Activated CD4-positive, alpha-beta T cell treated with anti-CD3 and anti-CD28 coated beads, Interleukin-2, amount 10 ng/mL, durations not matched to agents 24 days and 14 days (primary cell): ENCODE measurements around the gene CT45A3. TPM values are rescaled to one million over a fixed set of nuclear protein-coding genes. Genes with fewer than 3 reads are reported as not detected.
"Not testable (repeated sequence)": the region's sequence is repeated elsewhere in the genome, so short reads cannot be mapped to it uniquely, and the experiment has no call there.

ENCODE experiments used
- DNase-seq: peaks from one replicate; pipeline ENCODE4 v3.0.0; 2022
- H3K27ac Mint-ChIP-seq: one replicate; pipeline ENCODE4 v1.8.0; 2022; ENCODE audit warnings: mild to moderate bottlenecking, mixed read lengths
- H3K27me3 Mint-ChIP-seq: one replicate; pipeline ENCODE4 v1.8.0; 2022; ENCODE audit warnings: mixed read lengths
- H3K36me3 Mint-ChIP-seq: one replicate; pipeline ENCODE4 v1.8.0; 2022; ENCODE audit warnings: low read depth, mild to moderate bottlenecking, mixed read lengths
- H3K4me1 Mint-ChIP-seq: one replicate; pipeline ENCODE4 v1.8.0; 2021; ENCODE audit warnings: mixed read lengths
- H3K4me3 Mint-ChIP-seq: one replicate; pipeline ENCODE4 v1.8.0; 2022; ENCODE audit warnings: mild to moderate bottlenecking, moderate library complexity, mixed read lengths
- H3K9me3 Mint-ChIP-seq: one replicate; pipeline ENCODE4 v1.8.0; 2021; ENCODE audit warnings: mixed read lengths
- intact Hi-C: fragments of 100-400 bp; cut with micrococcal nuclease; formaldehyde crosslinking; loops from one replicate; pipeline ENCODE4 v1.15.1; 2023
- total RNA-seq: library from RNA; stranded (reverse); gene quantifications from 2 replicates; pipeline ENCODE4 v1.2.3, GENCODE V29; 2022

Gene CT45A3, protein sequence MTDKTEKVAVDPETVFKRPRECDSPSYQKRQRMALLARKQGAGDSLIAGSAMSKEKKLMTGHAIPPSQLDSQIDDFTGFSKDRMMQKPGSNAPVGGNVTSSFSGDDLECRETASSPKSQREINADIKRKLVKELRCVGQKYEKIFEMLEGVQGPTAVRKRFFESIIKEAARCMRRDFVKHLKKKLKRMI
- total RNA-seq, result not detected in 2 replicates

DNA sequence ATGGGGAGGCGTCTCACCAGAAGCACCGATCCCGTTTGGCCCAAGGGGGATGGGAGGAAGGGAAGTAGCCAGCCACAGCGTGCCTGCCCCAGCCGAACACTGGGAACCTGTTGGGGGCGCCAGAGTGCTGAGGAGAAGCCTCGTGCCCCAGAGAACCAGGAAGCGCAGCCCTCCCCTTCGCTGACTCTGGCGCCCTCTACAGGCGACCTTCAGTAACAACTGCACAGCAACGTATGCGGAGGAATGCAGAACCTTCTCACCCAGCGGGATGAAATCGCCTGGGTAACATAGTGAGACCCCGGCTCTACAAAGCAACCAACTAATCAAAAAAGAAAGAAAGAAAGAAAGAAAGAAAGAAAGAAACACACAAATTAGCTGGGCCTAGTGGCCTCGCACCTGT, at the start of gene CT45A3:
Gene CT45A3, minus strand, starts transcription at position 101 of the 400 bp plus-strand sequence. CDS start 3,747 bp downstream, outside the sequence.
- H3K27me3 Mint-ChIP-seq, H3K9me3 Mint-ChIP-seq, H3K4me1 Mint-ChIP-seq, H3K4me3 Mint-ChIP-seq, H3K27ac Mint-ChIP-seq, DNase-seq, intact Hi-C loops, H3K36me3 Mint-ChIP-seq: not testable (repeated sequence)

DNA sequence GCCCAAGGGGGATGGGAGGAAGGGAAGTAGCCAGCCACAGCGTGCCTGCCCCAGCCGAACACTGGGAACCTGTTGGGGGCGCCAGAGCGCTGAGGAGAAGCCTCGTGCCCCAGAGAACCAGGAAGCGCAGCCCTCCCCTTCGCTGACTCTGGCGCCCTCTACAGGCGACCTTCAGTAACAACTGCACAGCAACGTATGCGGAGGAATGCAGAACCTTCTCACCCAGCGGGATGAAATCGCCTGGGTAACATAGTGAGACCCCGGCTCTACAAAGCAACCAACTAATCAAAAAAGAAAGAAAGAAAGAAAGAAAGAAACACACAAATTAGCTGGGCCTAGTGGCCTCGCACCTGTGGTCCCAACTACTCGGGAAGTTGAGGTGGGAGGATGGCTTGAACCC, 34.7 kb upstream of the CT45A3 start, which contains the start of gene CT45A6:
Gene CT45A6, minus strand, starts transcription at position 101 of the 400 bp plus-strand sequence. CDS start 3,794 bp downstream, outside the sequence.
- H3K9me3 Mint-ChIP-seq, H3K4me1 Mint-ChIP-seq, H3K27me3 Mint-ChIP-seq, H3K27ac Mint-ChIP-seq, H3K4me3 Mint-ChIP-seq, DNase-seq, H3K36me3 Mint-ChIP-seq, intact Hi-C loops: not testable (repeated sequence)

DNA sequence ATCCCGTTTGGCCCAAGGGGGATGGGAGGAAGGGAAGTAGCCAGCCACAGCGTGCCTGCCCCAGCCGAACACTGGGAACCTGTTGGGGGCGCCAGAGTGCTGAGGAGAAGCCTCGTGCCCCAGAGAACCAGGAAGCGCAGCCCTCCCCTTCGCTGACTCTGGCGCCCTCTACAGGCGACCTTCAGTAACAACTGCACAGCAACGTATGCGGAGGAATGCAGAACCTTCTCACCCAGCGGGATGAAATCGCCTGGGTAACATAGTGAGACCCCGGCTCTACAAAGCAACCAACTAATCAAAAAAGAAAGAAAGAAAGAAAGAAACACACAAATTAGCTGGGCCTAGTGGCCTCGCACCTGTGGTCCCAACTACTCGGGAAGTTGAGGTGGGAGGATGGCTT, 17.4 kb upstream of the CT45A3 start, which contains the start of gene CT45A5:
Gene CT45A5, minus strand, starts transcription at position 101 of the 400 bp plus-strand sequence. CDS start 3,774 bp downstream, outside the sequence.
- H3K27me3 Mint-ChIP-seq, H3K4me1 Mint-ChIP-seq, DNase-seq, intact Hi-C loops, H3K4me3 Mint-ChIP-seq, H3K27ac Mint-ChIP-seq, H3K9me3 Mint-ChIP-seq, H3K36me3 Mint-ChIP-seq: not testable (repeated sequence)

DNA sequence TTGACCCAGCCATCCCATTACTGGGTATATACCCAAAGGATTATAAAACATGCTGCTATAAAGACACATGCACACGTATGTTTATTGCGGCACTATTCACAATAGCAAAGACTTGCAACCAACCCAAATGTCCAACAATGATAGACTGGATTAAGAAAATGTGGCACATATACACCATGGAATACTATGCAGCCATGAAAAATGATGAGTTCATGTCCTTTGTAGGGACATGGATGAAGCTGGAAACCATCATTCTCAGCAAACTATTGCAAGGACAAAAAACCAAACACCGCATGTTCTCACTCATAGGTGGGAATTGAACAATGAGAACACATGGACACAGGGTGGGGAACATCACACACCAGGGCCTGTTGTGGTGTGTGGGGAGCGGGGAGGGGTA, 23.3 kb downstream of the CT45A3 start:
- DNase-seq, intact Hi-C loops, H3K36me3 Mint-ChIP-seq, H3K4me1 Mint-ChIP-seq, H3K27ac Mint-ChIP-seq, H3K27me3 Mint-ChIP-seq, H3K4me3 Mint-ChIP-seq, H3K9me3 Mint-ChIP-seq: not testable (repeated sequence)

DNA sequence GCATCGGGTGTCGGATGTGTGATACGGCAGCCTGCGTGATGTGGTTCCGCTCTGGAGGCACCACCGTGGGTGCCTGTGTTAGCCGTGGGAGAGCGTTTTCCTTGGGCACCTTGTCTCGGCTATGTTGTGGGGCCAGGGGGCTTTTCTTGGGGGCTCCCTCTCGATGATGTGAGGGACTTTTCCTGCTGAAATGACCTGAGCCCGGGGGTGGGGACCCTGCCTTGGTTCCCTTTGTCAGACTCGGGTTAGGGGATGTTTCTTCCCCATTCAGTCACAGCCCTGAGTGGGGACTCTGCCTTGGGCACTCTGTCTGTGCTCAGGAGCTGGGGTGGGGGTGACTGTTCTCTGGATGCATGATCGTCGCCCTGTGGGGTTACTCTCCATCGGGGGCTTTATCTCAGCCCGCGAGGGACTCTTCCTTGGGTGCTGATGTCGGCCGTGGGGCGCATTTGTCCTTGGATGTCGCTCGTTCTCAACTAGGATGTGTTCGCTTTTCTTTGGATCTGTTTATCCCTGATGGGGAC, 26.7 kb downstream of the CT45A3 start:
- intact Hi-C loops, result no loop called here
- no peaks in the 10 kb centered on the region for H3K4me1 Mint-ChIP-seq
- no peaks in the 10 kb centered on the region for H3K36me3 Mint-ChIP-seq
- H3K9me3 Mint-ChIP-seq, result no peaks in the 10 kb centered on the region
- no peak for DNase-seq
- no peak overlapping the region for H3K27ac Mint-ChIP-seq
- H3K4me3 Mint-ChIP-seq, result no peak overlapping the region
- peaks cover 2% of the 10 kb centered on the region for H3K27me3 Mint-ChIP-seq

DNA sequence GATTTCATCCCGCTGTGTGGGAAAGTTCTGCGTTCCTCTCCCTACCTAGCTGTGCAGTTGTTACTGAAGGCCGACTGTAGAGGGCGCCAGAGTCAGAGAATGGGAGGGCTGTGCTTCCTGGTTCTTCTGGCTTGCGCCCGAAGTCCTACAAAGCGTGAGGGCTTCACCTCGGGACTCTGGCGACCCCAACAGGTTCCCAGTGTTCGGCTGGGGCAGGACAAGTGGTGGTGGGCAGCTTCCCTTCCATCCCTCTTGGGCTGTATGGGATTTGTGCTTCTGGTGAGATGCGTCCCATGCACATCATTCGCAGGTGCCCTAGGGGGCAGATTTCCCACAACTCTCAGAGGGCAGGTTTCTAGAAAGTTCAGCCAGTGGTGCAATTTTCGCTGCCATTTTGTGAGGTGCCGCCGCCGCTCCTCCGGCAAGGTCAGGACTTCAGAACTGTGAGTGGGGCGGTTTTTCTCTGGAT, 27.3 kb downstream of the CT45A3 start:
- no peak overlapping the region for H3K27ac Mint-ChIP-seq
- H3K4me3 Mint-ChIP-seq, result peak overlapping the region; percentile 57
- peak; percentile 82 for DNase-seq
- H3K27me3 Mint-ChIP-seq, result peaks cover 2% of the 10 kb centered on the region
- H3K36me3 Mint-ChIP-seq, result no peaks in the 10 kb centered on the region
- intact Hi-C loops, result no loop called here
- H3K9me3 Mint-ChIP-seq, result no peaks in the 10 kb centered on the region
- no peaks in the 10 kb centered on the region for H3K4me1 Mint-ChIP-seq

DNA sequence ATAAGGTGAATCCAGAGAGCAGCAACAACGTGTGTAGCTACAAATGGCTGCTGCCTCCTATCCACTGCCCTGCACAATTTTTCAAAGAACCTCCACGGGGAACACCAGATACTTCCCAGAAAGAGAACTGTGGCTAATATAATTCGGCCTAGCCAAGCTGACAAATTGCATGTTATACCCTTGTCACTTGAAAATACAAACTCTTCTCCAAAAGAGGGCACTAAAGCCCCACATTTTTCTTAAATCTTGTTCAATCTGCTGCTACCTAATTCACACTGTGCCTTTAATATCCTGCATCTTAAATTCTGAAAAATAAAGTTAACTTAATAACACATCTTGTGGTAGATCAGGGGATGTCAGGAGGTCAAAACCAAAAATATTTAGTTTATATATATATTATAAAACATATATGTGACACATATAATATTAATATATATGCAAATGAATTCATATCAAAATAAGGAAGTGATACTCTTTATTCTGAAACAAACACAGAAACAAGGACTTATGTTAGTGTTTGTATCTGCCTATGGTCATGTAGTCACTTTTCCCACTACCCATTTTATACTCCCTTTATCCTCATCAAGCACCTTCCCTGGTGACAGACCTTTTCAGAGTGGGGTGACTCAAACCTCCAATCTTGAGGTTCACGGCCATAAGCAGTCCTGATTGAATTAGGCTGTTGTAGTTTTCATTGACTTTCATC, 30.5 kb downstream of the CT45A3 start:
- no peak overlapping the region for H3K27ac Mint-ChIP-seq
- intact Hi-C loops, result no loop called here
- H3K4me3 Mint-ChIP-seq, result no peak overlapping the region

DNA sequence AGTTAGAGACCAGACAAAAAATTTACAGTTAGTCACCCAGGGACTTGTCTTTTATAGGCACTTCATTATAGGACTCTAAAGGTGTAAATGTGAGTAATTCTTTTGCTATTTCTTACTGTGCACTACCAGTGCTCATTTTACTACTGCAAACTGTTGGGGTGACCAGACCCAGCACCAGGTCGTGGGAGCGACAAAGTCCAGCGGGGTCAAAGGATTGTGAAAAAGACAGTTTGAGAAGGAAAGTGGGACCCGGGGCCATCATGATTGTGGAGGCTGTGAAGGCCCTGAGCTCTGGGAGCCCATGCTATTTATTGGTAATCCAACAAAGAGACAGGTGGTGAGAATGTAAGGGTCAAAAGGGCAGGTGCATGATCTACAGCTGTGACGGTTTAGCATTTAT, 33.3 kb downstream of the CT45A3 start:
- H3K4me1 Mint-ChIP-seq, H3K27me3 Mint-ChIP-seq, DNase-seq, H3K36me3 Mint-ChIP-seq, H3K9me3 Mint-ChIP-seq, intact Hi-C loops, H3K4me3 Mint-ChIP-seq, H3K27ac Mint-ChIP-seq: not testable (repeated sequence)

More for the DNA sequence above, 30.5 kb downstream of the CT45A3 start:
- no peaks in the 10 kb centered on the region for H3K9me3 Mint-ChIP-seq
- H3K27me3 Mint-ChIP-seq, result peaks cover 2% of the 10 kb centered on the region
- DNase-seq, result no peak
- no peaks in the 10 kb centered on the region for H3K36me3 Mint-ChIP-seq
- H3K4me1 Mint-ChIP-seq, result no peaks in the 10 kb centered on the region

DNA sequence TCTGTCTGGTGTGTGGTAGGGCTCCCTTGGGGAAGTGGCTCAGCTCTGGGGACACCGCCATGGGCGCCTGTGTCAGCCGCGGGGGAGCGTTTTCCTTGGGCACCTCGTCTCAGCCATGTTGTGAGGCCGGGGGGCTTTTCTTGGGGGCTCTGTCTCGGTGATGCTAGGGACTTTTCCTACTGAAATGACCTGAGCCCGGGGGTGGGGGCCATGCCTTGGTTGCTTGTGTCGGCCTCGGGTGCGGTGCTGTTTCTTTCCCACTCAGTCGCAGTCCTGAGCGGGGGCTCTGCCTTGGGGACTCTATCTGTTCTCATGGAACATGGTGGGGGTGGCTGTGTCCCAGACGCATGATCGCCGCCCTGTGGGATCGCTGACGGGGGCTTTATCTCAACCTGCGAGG, 54.2 kb downstream of the CT45A3 start:
- Mint-ChIP-seq H3K4me1 (no peaks in the 10 kb centered on the region), H3K27me3 (no peaks in the 10 kb centered on the region), H3K4me3 (no peak overlapping the region), H3K36me3 (no peaks in the 10 kb centered on the region), H3K9me3 (no peaks in the 10 kb centered on the region), H3K27ac (no peak overlapping the region)
- DNase-seq, result peak; percentile 18
- intact Hi-C loops, result no loop called here

DNA sequence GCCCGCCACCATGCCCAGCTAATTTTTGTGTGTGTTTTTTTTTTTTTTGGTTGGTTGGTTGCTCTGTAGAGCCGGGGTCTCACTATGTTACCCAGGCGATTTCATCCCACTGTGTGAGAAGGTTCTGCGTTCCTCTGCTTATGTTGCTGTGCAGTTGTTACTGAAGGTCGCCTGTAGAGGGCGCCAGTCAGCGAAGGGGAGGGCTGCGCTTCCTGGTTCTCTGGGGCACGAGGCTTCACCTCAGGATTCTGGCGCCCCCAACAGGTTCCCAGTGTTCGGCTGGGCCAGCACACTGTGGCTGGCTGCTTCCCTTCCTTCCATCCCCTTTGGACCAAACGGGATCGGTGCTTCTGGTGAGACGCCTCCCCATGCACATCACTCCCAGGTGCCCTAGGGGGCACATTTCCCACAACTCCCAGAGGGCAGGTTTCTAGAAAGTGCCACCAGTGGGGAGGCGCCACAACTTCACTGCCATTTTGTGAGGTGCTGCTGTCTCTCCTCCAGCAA, 54.8 kb downstream of the CT45A3 start, which contains the start of gene CT45A1:
Gene CT45A1, plus strand, starts transcription at position 457 of the 507 bp plus-strand sequence. CDS start 5,302 bp downstream, outside the sequence.
- H3K4me1 Mint-ChIP-seq, H3K27me3 Mint-ChIP-seq, H3K4me3 Mint-ChIP-seq, H3K36me3 Mint-ChIP-seq, intact Hi-C loops, H3K9me3 Mint-ChIP-seq, H3K27ac Mint-ChIP-seq: not testable (repeated sequence)
- peak; percentile 60 for DNase-seq

Other genes starting within 250 kb of the CT45A3 start
- gene INTS6L, start 247.5 kb downstream of the CT45A3 start, total RNA-seq, result 30.6 and 35.7 TPM in 2 replicates
- not detected in 2 replicates for gene CT45A1, start 54.6 kb downstream of the CT45A3 start, total RNA-seq
- gene CT45A5, start 17.3 kb upstream of the CT45A3 start, total RNA-seq, result not detected in 2 replicates
- gene CT45A6, start 34.6 kb upstream of the CT45A3 start, total RNA-seq, result not detected in 2 replicates
- not detected in 2 replicates for gene CT45A2, start 51.8 kb upstream of the CT45A3 start, total RNA-seq
- gene CT45A7, start 69.1 kb upstream of the CT45A3 start, total RNA-seq, result not detected in 2 replicates
- gene CT45A8, start 86.3 kb upstream of the CT45A3 start, total RNA-seq, result not detected in 2 replicates
- not detected in 2 replicates for gene CT45A9, start 103.6 kb upstream of the CT45A3 start, total RNA-seq
- not detected in 2 replicates for gene CT45A10, start 125.3 kb upstream of the CT45A3 start, total RNA-seq
- not detected in 2 replicates for gene SAGE1, start 125.5 kb upstream of the CT45A3 start, total RNA-seq
- 27.1 and 27.4 TPM in 2 replicates for gene MMGT1, start 205.8 kb upstream of the CT45A3 start, total RNA-seq
- gene SLC9A6, start 217.2 kb upstream of the CT45A3 start, total RNA-seq, result 10.9 and 12.4 TPM in 2 replicates